Measurements from ENCODE around the gene SARS2.

- TF ChIP-seq, protein P1, sequence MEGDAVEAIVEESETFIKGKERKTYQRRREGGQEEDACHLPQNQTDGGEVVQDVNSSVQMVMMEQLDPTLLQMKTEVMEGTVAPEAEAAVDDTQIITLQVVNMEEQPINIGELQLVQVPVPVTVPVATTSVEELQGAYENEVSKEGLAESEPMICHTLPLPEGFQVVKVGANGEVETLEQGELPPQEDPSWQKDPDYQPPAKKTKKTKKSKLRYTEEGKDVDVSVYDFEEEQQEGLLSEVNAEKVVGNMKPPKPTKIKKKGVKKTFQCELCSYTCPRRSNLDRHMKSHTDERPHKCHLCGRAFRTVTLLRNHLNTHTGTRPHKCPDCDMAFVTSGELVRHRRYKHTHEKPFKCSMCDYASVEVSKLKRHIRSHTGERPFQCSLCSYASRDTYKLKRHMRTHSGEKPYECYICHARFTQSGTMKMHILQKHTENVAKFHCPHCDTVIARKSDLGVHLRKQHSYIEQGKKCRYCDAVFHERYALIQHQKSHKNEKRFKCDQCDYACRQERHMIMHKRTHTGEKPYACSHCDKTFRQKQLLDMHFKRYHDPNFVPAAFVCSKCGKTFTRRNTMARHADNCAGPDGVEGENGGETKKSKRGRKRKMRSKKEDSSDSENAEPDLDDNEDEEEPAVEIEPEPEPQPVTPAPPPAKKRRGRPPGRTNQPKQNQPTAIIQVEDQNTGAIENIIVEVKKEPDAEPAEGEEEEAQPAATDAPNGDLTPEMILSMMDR (IDR thresholded peaks at IDR 0.05) = peak in 1 of 6 experiments; percentile 17
- TF ChIP-seq POLR2A (IDR thresholded peaks at IDR 0.05) = peak; percentile 24 to 88
These were observed 30.9 kb downstream of the SARS2 start, which contains the start of the genes NFKBIB and SIRT2 for GRCh38 chr19:38899447-38900201.
